HG03066 (cell line): ENCODE results near the gene MRPL47.

ENCODE experiments used
- ATAC-seq: cut with Tn5 transposase; IDR thresholded peaks from one replicate; pipeline ENCODE4 v1.9.1; 2021; ENCODE audit warnings: low read depth; ENCODE audit not compliant: unreplicated experiment

Gene MRPL47

DNA sequence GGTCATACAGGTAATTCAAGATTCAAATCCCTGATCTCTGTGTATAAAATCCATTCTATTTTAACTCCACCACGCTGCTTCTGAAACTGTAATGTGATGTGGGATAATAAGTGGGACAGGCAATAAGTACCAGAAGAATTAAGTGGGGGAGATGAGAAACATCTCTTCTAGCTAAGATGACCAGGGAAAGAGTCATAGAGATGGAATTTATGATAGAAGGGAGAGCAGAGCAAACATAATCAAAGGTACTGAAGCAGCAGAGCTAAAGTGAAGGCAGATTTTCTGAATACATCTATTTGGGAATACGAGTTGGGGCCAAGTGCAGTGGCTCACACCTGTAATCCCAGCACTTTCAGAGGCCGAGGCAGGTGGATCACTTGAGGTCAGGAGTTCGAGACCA is 4.9 kb downstream of the MRPL47 start:
- ATAC-seq: no peak

DNA sequence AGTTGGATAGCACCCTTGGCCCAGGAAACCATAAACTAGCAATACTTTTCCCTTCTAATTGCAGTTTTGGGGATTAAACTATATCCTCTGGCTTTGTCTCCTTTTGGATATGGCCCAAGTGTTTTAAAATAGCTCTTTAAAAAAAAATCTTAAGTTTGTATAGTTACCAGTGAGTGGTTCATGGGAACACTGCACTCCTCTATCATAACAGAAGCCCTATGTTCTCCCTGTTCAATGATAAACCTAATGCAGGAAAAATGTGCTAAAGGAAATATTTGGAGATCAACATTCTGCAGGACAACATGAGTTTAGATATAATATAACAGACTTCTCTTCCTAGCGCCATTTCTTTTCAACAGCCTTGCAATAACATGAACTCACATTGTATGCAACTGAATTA is 13.1 kb downstream of the MRPL47 start:
- ATAC-seq: no peak

DNA sequence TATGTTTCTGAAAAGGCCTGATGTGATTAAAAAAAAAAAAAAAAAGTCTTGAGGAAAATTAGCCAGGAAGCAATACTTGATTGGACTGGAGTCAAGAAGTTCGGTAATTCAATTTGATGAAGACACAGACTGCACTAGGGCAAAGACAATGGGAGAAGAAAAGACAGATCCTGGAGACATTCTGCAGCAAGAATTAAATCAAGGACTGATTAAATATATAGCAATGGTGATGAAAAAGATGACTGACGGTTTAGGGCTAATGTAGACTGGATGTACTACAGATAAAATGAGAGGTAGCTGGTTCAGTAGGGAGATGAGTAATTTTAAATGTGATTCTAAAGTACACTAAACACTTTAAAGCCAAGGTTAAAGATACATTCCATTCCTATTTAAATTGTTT is 13.8 kb downstream of the MRPL47 start:
- no peak for ATAC-seq

DNA sequence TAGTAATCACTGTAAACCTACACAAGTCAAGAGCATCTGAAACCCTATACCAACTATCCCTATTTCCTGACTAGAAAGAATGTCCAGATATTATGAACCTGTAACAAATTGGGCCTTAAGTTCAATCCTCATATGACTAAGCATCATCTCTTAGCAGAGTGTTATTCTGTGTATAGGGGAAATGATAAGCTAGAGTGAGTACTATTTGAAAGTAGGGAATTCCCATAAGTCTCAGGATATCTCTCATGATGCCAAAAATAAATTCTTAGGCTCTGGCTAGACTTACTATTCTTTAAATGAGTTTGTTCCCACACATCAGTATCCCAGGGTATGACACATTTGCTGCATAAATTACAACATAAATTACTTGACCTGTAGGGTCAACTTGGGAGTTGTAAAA is 15.3 kb downstream of the MRPL47 start:
- no peak for ATAC-seq

DNA sequence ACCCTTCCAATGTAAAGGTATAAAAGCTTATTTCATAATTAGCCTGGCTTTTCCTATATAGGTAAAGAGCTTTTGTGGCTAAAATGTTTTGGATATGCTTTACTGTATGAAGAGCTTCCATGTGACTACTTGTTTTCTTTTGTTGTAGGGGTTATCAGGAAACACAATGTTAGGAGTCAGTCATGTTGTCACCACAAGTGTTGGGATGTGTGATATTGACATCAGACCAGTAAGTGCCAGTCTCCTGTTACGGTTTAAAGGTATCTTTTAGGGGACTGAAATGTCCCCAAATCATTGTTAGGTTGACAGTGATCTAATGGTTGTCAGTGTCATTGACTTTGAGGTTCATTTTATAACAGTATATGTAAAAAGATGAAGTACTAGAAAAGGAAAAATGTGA is 23.4 kb downstream of the MRPL47 start:
- ATAC-seq: no peak

DNA sequence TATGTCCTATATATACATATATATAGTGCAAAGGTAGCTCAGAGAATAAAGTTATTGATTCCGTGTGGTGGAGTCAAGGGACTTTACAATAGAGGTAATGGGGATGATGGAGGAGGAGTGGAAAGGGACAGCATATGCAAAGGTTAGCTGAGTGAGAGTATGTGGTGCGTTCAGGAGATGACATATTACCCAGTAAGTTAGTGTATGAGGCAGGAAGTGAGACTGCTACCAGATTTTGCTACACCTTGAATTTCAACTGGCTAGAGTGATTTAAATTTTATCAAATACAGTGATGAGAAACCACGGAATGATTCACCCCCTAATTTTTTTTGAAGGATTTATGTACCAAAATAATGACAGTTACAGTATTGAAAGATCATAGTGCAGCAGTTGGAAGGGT is 38.9 kb downstream of the MRPL47 start:
- no peak for ATAC-seq

DNA sequence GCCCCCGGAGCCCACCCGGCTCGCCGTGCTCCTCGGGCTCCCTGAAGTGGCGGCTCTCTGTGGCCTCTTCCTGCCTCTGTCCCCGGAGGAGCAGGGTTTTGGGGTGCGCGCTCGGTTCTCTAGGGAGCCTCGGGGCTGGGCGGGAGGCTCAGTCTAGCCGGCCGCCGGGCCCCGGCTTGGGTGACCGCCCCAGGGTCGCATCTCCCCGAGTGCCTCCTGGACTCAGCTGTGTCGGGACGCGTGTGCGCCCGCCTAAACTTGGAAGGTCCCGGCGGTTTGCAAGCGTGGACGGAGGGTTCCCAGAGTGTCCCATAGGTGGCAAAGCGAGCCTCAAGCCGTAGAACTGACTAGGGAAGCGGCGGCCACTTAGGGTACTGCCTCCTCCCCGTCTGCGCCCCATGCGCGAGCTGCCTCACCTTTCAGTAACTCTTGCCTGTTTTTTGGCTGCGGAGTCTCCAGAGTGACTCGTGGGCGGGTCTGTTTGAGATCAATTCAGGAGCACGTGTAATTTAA is 41.1 kb downstream of the MRPL47 start:
- ATAC-seq: peak; percentile 45

DNA sequence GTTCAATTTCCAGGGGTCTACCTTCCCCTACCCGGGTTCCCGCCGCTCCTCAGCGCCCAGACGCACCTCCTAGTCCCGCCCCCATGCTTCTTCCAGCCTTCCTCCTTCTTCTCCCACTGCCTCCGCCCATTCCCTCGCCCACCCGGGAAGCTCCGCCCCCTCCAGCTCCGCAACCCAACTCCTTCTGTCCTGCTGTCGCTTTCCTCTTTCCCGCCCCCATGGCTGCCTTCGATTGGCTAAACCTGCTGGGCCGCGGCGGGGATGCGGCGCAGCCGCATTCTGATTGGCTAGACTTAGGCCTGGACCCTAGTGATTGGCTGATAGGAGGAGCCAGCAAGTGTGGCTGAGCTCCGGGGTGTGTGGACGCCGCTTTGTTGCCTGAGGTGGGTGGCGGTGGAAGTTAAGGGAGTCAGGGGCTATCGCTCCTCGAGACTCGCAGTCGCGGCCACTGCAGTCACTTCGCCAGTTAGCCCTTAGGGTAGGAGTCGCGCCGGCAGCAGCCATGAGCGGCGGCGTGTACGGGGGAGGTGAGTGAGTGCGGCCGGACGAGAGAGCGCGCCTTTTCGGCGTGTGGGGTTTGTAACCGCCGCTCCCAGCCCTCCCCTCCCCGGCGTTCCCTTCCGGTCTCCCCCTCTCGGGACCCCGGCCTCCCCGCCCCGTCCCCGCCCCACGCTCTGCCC is 41.7 kb downstream of the MRPL47 start, which contains the start of gene ACTL6A:
ACTL6A (plus strand) TSS at position 336 of the 680 bp plus-strand sequence; CDS start at position 503, 167 bp downstream.
- ATAC-seq: peak; percentile 94

DNA sequence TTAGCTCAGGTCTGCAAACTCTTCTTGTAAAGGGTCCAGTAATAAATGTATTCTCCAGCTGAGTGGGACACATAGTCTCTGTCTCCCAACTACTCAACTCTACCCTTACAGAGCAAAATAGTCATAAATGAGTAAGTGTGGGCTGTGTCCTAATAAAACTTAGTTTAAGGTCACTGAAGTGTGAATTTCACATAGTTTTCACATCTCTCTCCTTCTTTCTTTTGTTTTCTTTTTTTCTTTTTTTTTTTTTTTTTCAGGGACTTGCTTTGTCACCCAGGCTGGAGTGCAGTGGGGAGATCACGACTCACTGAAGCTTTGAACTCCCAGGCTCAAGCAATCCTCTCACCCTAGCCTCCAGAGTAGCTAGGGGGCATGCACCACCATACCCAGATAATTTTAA is 43.6 kb downstream of the MRPL47 start:
- ATAC-seq: no peak

DNA sequence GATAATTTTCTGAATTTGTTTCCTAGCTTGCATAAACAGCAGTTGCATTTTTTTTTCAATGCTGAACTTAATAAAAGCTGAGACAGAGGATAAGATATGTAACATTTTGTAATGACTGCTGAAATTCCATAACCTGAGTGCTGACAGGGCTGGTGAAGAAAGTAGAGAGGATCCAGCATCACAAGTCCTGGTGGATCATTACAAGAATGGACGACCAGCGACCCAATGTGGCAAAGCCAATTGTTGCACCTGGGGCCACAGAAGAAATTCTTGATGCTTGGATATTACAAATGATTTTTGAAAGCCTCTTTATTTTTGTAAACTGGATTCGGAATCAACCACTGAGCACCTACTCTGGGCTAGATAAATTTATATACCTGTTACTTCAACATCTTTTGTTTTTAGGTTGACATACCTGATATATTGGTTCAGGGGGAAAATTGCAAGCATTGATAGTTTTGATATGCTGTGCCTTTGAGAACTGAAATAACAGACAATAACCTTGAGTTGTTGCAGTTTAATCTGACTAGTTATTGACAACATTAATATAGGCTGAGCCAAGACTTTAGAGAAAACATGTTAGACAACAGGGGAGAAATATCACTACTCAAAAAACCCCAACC is 45.6 kb downstream of the MRPL47 start:
- no peak for ATAC-seq

DNA sequence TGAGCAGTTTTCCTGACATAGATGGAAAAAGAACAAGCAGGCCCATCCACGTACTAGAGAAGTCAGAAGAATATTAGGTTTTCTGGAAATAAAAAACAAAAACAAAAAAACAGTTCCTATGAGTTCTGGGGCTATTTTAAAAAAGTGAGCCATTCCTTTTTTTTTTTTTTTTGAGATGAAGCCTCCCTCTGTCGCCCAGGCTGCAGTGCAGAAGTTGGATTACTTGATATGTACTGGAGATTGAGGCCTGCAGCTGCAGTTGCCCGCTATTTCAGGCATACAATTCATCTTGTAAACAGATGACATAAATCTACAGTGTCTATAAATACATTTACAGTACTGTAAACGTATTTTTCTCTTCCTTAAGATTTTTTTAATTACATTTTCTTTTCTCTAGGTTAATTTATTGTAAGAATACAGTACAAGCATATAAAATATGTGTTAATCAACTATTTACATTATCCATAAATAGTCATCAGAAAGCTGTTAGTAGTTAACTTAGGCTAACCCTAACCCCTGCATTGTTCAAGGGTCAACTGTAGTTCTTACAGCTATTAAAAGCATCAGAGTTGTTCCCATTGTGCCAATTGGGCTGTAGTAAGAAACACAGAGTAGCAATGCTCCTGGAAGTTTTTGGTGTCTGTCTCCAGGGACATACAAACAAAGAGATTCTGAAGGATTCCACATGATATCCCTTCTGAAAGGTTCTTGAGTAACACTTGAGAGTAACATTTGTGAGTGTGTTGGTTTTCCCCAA is 52.9 kb downstream of the MRPL47 start:
- no peak for ATAC-seq

DNA sequence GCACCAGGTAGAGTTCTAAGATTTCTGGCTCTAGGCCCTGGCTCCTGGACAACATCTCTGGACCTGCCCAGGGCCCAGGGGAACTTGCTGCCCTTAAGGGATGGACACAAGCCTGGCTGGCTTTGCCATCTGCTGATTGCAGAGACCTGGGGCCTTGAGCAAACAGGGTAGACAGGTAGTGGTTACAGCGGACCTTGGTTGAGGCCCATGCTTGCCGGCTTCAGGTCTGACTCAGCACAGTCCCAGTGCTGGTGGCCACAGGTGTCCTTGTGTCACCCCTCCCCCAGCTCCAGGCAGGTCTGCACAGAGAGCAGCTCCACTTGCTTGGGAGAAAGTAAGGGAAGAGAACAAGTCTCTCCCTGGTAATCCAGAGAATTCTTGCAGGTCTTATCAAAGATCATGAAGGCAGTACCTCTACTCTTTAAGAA is 57.6 kb downstream of the MRPL47 start:
- ATAC-seq: no peak

DNA sequence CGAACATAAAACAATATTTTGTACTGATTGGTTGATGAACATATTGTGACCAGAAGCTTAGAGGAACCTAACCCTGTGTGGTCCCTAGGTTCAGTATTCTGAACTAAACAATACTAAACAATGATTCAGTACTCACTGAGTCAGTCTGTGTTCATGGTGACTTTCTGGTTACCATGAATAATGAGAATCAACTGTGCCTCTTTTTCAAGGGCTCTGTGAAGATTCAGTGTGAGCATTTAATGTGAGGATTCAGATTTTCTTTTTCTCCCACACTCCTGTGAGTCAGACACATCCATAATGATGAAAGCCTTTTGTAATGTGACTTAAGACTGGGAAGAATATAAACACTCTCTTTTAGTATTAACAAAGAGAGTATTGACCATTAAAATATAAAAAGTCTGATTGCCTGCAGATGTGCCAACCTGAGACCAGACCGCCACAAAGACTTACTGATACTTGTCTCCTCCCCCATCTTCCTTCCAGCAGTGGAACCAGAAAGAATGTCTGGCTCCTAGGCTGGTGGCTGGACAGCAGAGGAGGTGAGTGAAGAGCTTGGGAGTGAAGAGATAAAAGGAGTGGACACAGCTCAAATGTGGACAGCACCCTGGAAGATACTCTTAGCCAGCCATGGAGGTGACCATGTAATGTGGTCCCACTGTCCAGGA is 59.3 kb downstream of the MRPL47 start:
- ATAC-seq: no peak

DNA sequence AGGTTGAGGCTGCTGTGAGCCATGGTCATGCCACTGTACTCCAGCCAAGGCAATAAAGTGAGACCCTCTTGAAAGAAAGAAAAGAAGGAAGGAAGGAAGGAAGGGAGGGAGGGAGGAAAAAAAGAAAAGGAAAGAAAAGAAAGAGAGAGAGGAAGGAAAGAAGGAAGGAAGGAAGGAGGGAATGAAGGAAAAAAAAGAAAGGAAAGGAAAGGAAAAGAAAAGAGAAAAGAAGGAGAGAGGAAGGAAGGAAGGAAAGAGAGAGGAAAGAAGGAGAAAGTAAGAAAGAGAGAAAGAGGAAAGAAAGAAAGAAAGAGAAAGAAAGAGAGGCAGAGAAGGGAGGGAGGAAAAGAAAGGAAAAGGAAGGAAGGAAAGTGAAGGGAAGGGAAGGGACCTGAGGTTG is 62.1 kb downstream of the MRPL47 start:
- no peak for ATAC-seq

DNA sequence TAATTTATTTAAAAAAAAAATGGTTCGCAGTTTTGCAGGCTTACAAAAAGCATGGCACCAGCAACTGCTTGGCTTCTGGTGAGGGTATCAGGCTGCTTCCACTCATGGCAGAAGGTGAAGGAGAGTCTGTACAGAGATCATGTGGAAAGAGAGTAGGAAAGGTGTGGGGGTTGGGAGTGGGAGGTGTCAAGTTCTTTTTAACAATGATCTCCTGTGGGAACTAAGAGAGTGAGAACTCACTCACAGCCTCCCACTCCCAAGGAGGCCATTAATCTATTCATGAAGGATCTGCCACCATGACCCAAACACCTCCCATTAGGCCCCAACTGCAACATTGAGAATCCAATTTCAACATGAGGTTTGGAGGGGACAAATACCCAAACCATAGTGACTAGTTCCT is 62.8 kb downstream of the MRPL47 start:
- no peak for ATAC-seq

DNA sequence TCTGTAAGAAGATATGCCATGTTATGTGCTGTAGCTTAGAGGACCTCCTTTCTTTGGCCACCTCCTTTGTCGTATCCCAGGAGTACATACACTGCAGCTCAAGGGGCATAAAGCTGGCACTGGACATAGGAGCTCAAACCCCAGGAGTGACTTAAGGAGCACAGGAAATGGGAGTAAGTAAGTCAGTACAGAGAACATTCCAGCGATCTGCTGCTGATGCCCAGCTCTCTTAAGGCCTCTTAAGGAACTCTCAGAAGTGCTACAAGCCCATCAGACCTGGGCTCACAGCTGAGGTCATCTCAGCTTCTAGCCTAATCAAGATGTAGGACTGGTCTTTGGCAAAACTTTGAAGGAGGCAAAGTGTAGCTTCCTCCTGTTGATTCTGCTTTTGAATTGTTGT is 63.3 kb downstream of the MRPL47 start:
- no peak for ATAC-seq
